Stimulated activated naive CD8-positive, alpha-beta T cell treated with anti-CD3 and anti-CD28 coated beads, Interleukin-15, Interleukin-2, amounts not matched to agents 100 ng/mL and 50 ng/mL, for 24 hours (primary cell): ENCODE measurements around the gene RASAL1.

Experiments used
- H3K27ac Mint-ChIP-seq: one replicate; pipeline ENCODE4 v1.8.0; 2021; ENCODE audit warnings: mild to moderate bottlenecking, mixed read lengths
- H3K27me3 Mint-ChIP-seq: one replicate; pipeline ENCODE4 v1.8.0; 2021; ENCODE audit warnings: mixed read lengths
- H3K36me3 Mint-ChIP-seq: one replicate; pipeline ENCODE4 v1.8.0; 2021; ENCODE audit warnings: low read depth, mixed read lengths
- H3K4me1 Mint-ChIP-seq: one replicate; pipeline ENCODE4 v1.8.0; 2021; ENCODE audit warnings: low read depth, mixed read lengths
- H3K4me3 Mint-ChIP-seq: one replicate; pipeline ENCODE4 v1.8.0; 2021; ENCODE audit warnings: mild to moderate bottlenecking, mixed read lengths
- H3K9me3 Mint-ChIP-seq: one replicate; pipeline ENCODE4 v1.8.0; 2021; ENCODE audit warnings: mixed read lengths

RASAL1 gene

GRCh38 chr12:113061061-113061694, 74.4 kb downstream of the RASAL1 start:
- Mint-ChIP-seq H3K27me3 (no peaks in the 10 kb centered on the region), H3K9me3 (no peaks in the 10 kb centered on the region), H3K27ac (no peak overlapping the region), H3K36me3 (no peaks in the 10 kb centered on the region), H3K4me1 (peaks cover 13% of the 10 kb centered on the region), H3K4me3 (no peak overlapping the region)

DNA sequence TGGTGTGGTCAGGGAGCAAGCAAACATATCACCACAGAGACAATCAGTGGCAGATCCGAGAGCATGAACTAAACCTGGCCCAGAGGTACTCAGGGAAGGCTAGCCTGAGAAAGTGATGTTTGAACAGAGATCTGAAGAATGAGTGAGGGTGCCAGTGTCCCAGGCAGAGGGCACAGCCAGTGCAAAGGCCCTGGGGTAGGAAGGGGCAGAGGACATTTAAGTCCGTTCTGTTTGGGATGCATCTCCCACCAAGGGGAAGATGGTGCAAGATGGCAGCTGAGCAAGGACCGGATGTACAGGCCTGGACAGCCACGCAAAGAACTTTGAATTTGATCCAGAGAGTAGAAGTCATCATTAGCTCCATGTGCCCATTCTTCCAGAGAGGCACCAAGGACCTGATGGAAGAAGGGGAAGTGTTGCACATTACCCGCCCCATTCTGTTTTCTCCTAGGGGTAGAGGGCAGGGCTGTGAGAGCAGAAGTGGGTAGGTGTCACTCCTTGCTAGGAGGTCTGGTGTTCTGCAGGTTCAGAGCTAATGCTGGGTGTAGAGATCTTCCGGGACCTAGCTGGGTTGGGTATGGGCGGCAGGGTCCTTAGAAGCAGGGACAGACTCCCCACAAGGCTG, 75.1 kb downstream of the RASAL1 start:
- Mint-ChIP-seq H3K27ac (no peak overlapping the region), H3K36me3 (no peaks in the 10 kb centered on the region), H3K4me1 (peaks cover 12% of the 10 kb centered on the region), H3K9me3 (no peaks in the 10 kb centered on the region), H3K27me3 (no peaks in the 10 kb centered on the region), H3K4me3 (no peak overlapping the region)

GRCh38 chr12:113059071-113059595, 76.4 kb downstream of the RASAL1 start:
- peaks cover 10% of the 10 kb centered on the region for H3K4me1 Mint-ChIP-seq
- H3K4me3 Mint-ChIP-seq = no peak overlapping the region
- H3K36me3 Mint-ChIP-seq = no peaks in the 10 kb centered on the region
- H3K27me3 Mint-ChIP-seq = no peaks in the 10 kb centered on the region
- no peaks in the 10 kb centered on the region for H3K9me3 Mint-ChIP-seq
- H3K27ac Mint-ChIP-seq = no peak overlapping the region

DNA sequence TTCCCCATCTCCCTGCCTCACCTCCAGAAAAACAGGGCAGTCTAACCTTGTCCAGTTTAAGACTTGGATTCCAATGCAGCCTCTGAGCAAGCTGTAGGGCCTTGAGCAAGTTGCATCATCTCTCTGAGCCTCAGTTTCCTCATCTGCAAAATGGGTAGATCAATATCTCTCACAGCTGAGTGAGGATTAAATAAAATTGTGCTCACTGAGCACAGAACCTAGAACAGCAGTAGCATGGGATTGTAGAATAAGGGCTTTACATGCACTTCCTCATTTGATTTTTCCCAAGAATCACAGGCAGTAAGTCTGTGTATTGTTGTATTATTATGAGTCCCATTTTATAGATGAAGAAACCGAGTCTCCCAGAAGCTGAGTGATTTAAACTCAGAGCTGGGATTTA, 77.0 kb downstream of the RASAL1 start:
- no peak overlapping the region for H3K27ac Mint-ChIP-seq
- H3K9me3 Mint-ChIP-seq = no peaks in the 10 kb centered on the region
- H3K4me3 Mint-ChIP-seq = peak overlapping the region; percentile 11
- H3K4me1 Mint-ChIP-seq = peaks cover 10% of the 10 kb centered on the region
- no peaks in the 10 kb centered on the region for H3K36me3 Mint-ChIP-seq
- no peaks in the 10 kb centered on the region for H3K27me3 Mint-ChIP-seq

GRCh38 chr12:113057565-113058485, 77.7 kb downstream of the RASAL1 start:
- Mint-ChIP-seq H3K4me3 (peak overlapping the region; percentile 50), H3K9me3 (no peaks in the 10 kb centered on the region), H3K4me1 (peaks cover 10% of the 10 kb centered on the region), H3K27ac (no peak overlapping the region), H3K27me3 (no peaks in the 10 kb centered on the region), H3K36me3 (no peaks in the 10 kb centered on the region)

DNA sequence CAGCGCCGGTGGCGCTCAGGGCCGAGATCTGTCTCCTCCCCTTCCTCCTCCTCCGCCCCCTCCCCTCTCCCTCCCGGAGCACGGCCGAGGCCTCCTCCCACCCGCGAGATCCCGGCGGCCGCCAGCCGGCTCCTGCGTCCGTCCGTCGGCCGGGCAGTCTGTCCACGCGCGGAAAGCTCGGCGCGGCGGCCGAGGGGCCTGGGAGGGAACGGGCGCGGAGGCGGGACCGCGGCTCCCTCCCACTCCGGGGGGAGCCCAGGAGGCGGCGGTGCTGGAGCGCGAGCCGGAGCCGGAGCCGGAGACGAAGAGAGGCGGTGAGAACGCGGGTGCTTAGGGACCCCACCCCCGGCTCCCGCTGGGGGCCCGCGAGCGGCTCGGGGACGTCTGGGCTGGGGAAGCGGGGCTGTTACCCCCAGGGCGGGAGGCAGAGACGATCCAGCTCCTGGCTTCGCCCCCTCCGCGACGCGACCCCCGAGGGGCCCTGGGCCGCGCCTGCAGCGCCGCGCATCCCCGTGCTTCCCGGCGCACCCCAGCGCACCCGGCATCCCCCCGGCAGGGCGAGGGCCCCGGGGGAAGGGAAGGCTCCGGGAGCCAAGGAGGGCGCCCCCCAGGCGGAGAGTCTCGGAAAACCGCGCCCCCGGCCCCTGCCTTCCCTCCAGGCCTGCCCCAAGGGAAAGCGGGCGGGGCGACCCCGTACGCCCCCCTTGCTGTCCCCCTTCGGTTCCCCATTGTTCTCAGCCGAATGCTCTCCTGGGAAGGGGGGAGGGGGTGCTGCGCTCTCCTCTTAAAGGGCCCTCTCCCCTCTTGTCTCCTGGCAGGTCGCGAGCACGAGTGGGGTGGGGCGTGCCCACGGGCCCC, 78.7 kb downstream of the RASAL1 start, which contains the start of gene DTX1:
Gene DTX1, plus strand, starts transcription at position 100 of the 858 bp plus-strand sequence. CDS start 1,463 bp downstream, outside the sequence.
- peak within 1 kb of the TSS; percentile 59 for H3K4me3 Mint-ChIP-seq
- H3K27ac Mint-ChIP-seq = no peak within 1 kb of the TSS
- H3K36me3 Mint-ChIP-seq = no peaks in the 10 kb centered on the region
- H3K9me3 Mint-ChIP-seq = no peaks in the 10 kb centered on the region
- H3K27me3 Mint-ChIP-seq = no peaks in the 10 kb centered on the region
- H3K4me1 Mint-ChIP-seq = peaks cover 10% of the 10 kb centered on the region

DNA sequence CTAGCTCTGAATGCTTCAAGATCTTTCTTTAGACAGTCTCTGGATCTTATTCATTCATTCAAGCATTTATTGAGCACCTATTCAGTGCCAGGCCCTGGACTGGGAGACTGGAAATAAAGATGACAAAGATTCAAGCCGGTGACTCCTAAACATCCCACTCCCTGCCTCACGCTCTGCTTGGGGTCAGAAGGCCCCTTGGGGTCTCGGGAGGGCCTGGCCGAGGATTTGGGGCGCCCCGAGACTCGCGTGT, 79.3 kb downstream of the RASAL1 start:
- peaks cover 13% of the 10 kb centered on the region for H3K4me1 Mint-ChIP-seq
- H3K4me3 Mint-ChIP-seq = peak overlapping the region; percentile 59
- H3K9me3 Mint-ChIP-seq = no peaks in the 10 kb centered on the region
- no peaks in the 10 kb centered on the region for H3K36me3 Mint-ChIP-seq
- no peak overlapping the region for H3K27ac Mint-ChIP-seq
- H3K27me3 Mint-ChIP-seq = no peaks in the 10 kb centered on the region

GRCh38 chr12:113055594-113056380, 79.8 kb downstream of the RASAL1 start:
- H3K36me3 Mint-ChIP-seq = no peaks in the 10 kb centered on the region
- peaks cover 18% of the 10 kb centered on the region for H3K4me1 Mint-ChIP-seq
- no peaks in the 10 kb centered on the region for H3K27me3 Mint-ChIP-seq
- H3K9me3 Mint-ChIP-seq = no peaks in the 10 kb centered on the region
- no peak overlapping the region for H3K27ac Mint-ChIP-seq
- peak overlapping the region; percentile 59 for H3K4me3 Mint-ChIP-seq

DNA sequence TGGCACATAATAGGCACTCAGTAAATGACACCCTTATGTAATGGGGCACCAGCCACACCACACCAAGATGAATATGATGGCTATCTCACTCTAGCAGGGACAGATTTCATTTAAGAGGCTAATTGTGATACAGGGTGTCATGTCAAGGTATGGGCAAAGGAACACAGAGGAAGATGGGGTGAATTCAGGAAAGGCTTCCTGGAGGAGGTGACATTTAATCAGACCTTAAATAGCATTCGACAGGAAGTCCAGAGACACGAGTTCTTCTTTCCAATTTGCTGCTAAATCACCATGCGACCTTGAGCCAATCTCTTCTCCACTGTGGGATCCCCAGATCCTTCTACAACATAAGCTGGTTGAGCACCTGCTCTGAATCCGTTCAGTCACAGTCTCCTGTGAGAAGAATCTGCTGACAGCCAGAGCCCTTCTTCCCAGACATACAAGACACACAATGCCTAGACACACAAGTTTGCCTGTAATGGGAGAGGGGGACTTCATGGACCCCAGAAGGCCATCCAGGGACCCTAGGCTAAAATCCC, 80.5 kb downstream of the RASAL1 start:
- no peak overlapping the region for H3K4me3 Mint-ChIP-seq

GRCh38 chr12:113052326-113052725, 83.2 kb downstream of the RASAL1 start:
- Mint-ChIP-seq H3K4me1 (peaks cover 31% of the 10 kb centered on the region), H3K4me3 (no peak overlapping the region), H3K27me3 (no peaks in the 10 kb centered on the region), H3K36me3 (no peaks in the 10 kb centered on the region), H3K27ac (no peak overlapping the region), H3K9me3 (no peaks in the 10 kb centered on the region)

More for the DNA sequence above, 80.5 kb downstream of the RASAL1 start:
- Mint-ChIP-seq H3K9me3 (no peaks in the 10 kb centered on the region), H3K27me3 (no peaks in the 10 kb centered on the region), H3K4me1 (peaks cover 22% of the 10 kb centered on the region), H3K36me3 (no peaks in the 10 kb centered on the region), H3K27ac (no peak overlapping the region)

DNA sequence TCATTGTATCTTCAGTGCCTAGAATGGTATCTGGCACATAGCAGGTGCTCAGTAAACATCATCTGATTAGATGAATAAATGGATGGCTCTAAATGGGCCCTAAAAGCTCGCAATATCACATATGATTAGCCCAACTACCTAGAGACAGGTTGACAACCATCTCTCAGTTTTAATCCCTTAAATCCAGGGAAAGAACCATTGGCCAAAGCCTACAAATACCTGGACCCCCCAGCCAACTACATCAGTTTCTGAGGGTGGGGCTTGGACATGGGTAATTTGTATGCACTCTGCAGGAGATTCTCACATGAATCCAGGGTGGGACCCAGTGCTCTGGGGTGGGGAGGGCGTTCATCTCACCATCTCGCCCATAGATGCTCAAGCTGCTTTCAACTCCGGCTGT, 83.8 kb downstream of the RASAL1 start:
- Mint-ChIP-seq H3K27ac (no peak overlapping the region), H3K27me3 (no peaks in the 10 kb centered on the region), H3K4me3 (no peak overlapping the region), H3K36me3 (no peaks in the 10 kb centered on the region), H3K9me3 (no peaks in the 10 kb centered on the region), H3K4me1 (peaks cover 31% of the 10 kb centered on the region)

DNA sequence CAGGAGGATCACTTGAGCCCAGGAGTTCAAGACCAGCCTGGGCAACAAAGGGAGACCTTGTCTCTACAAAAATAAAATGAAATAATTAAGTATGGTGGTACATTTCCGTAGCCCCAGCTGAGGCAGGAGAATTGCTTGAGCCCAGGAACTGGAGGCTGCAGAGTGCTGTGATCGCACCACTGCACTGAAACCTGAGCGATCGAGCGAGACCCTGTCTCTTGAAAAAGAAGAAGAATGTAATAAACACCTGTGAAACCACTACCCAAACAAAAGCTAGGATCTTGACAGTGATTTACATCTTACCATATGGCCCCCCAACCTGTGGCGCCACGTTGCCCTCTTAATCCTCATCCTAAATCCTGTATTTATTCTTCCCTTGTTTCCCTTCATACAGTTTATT, 84.8 kb downstream of the RASAL1 start:
- no peaks in the 10 kb centered on the region for H3K27me3 Mint-ChIP-seq
- H3K4me1 Mint-ChIP-seq = peaks cover 31% of the 10 kb centered on the region
- H3K36me3 Mint-ChIP-seq = no peaks in the 10 kb centered on the region
- no peak overlapping the region for H3K4me3 Mint-ChIP-seq
- no peaks in the 10 kb centered on the region for H3K9me3 Mint-ChIP-seq
- H3K27ac Mint-ChIP-seq = no peak overlapping the region

GRCh38 chr12:113049976-113050742, 85.4 kb downstream of the RASAL1 start:
- no peak overlapping the region for H3K4me3 Mint-ChIP-seq
- H3K27me3 Mint-ChIP-seq = no peaks in the 10 kb centered on the region
- H3K9me3 Mint-ChIP-seq = no peaks in the 10 kb centered on the region
- peaks cover 29% of the 10 kb centered on the region for H3K4me1 Mint-ChIP-seq
- no peak overlapping the region for H3K27ac Mint-ChIP-seq
- no peaks in the 10 kb centered on the region for H3K36me3 Mint-ChIP-seq
